HG03460 (cell line): ENCODE results near the gene SESN2.

Source experiments
- ATAC-seq: cut with Tn5 transposase; IDR thresholded peaks from one replicate; pipeline ENCODE4 v1.9.1; 2021; ENCODE audit not compliant: unreplicated experiment

The SESN2 gene

DNA sequence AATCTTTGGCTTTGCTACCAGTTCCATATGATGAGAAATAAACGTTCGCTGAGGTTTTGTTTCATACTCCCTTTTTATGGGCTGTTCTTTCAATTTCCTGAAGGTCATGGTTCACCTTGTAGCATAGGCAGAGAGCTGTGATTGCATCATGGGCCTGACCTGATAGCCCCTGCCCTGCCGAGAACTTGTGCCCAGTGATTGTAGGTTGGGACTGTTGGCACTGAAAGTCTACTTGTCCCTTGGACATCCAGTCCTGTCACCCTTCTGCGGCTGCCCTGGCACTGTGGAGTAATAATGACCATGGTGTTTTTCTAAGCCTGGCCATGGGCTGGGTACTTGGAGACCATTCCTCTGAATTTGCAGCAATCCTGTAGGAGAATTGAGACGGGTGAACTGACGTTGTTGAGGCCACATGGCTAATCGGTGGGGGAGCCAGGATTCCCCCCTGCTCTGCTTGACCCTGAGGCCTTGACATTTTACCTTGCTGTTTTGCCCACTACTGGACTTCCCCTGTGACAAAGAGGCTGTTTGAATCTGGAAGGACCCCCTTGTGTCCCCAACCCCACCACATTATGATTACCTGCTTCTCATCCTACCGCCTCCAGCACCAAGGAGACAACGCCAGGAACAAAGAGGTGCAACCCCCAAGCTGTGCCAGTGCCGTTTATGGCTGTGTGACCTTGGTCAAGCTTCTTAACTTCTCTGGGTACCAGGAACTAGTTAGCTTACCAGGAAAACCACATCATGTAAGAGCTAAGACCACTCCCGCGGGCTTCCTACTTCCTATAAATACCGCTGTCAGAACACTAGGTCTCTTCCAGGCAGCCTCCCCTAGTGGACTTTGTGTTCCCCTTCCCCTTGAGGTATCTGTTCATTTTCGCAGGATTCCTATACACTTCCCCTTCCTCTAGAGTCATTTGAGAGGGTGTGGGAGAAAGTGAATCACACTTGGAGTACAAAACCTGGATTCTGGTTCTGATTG, 23.4 kb downstream of the SESN2 start:
- no peak for ATAC-seq

DNA sequence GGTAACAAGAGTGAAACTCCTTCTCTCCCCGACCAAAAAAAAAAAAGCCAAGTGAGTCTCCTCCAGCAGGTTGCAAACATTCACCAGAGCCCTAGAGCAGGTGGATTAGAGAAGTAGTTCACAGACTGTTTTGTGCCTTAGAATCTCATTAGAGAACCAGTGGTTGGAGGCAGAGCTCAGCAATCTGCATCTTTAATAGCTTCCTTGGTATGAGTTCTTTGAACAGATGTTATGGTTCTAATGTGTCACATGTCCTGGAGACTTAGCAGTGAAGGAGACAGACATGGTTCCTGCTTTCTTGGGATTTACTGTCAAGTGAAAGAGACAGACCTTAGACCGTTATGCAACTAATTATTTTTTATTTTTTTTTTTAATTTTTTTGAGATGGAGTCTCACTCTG, 26.8 kb downstream of the SESN2 start:
- no peak for ATAC-seq

DNA sequence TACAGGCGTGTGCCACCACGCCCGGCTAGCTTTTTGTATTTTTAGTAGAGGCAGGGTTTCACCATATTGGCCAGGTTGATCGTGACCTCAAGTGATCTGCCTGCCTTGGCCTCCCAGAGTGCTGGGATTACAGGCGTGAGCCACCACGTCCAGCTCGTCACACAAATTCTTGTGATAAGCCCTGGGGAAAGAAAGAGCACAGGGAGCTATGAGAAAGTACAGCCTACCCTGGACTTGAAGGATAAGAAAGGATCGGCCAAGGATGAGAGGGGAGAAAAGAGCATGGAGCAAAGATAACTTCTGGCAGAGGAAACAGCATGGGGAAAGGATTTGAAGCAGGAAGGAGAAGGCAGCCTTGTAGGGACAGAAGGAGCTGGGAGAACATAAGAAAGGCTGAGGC, 29.2 kb downstream of the SESN2 start:
- no peak for ATAC-seq

DNA sequence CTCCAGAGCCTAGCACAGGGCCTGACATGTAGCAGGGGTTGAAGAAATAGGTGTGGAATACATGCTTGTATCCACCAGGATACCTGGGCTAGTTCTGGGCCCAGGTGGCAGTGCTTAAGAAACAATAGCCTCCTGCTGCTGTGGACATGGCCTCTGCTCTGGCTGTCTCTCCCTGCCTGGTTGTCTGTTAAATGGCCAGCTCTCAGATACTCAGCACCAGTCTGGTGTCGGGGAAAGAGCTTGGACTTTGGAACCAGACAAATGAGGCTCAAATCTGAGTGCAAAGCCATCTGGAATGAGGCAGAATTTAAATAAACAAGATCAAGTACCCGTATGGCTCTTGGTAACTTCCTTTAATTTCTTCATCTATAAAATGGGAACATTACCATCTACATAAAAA, 31.5 kb downstream of the SESN2 start:
- no peak for ATAC-seq

DNA sequence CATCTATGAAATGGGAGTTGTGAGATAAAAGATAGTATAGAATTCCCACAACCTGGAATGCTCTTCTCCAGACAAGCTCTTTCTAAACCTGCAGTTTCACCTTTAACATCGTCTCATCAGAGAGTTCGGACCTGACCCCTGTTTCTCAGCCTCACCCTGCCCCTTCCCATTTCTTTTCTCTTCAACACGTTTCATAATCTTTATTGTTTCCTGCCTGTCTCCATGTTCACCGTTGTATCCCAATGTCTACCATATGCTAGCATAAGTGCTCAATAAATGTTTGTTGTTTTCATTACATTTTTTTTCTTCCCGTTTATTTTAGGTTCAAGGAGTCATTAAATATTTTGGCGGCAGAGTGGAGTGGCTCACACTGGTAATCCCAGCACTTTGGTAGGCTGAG, 32.4 kb downstream of the SESN2 start:
- no peak for ATAC-seq

DNA sequence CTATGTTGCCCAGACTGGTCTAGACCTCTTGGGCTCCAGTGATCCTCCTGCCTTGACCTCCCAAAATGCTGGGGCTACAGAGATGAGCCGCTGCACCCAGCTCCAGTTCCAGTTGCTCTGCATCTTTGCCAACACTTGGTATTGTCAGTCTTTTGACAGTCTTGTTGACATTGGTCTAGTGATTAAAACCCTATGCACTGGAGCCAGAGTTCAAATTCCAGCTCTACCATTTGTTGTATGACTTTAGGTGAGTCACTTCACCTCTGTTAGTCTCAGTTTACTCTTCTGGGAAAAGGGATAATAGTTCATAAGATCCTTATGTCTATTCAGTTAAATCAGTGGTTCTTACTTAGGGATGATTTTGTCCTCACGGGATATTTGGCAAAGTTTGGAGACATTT, 36.6 kb downstream of the SESN2 start:
- no peak for ATAC-seq

DNA sequence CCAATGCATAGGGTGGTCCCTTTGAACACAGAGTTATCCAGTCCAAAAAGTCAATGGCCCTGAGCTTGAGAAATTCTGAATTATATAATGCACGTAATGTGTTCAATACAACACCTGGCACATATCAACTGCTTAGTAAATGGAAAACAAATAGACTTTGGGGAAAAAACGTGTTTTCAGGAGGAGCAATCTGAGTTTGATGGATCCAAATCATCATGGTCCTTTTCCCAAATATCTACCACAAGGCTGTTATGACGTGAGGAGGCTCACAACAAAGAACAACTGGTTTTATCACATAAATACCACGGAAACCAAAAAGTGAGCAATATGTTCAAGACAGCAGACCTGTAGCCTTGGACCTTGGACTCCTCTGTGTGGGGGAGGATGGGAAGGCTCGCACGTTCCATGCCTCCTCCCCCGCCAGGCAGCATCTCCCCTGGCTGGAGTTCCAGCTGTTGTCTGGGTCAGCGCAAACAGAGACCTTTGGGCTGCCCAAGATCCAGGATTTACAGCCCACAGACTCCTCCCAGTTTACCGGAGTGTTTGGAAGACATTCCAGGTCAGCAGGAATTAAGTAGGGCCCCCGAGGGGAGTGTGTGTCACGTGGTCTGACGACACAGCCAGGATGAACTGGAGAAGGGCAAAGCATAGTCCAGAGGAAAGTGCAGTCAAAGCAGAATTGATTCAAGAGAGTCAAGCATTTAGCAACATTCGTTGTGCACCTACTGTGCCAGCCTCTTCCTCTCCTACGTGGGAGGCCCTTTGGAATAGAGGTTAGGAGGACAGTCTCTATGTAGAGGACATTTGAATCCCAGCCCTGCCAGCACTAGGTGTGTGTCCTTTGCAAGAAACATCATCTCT, 37.3 kb downstream of the SESN2 start:
- no peak for ATAC-seq

DNA sequence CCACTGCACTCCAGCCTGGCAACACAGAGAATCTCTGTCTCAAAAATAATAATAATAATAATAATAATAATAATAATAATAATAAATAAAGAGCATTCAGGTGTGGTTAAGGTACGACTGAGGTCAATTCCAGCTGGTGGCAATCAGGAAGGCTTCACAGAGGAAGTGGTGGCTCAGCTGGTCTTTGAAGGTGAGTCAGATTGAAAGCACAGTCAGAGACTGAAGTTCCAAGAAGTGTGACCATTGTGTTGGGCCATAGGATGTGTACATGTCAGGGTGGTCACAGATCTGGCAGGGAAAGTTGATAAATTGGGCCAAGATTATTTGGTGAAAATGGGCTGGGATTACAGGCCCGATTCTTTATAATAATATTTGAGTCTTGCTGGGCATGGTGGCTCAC, 38.5 kb downstream of the SESN2 start:
- no peak for ATAC-seq

DNA sequence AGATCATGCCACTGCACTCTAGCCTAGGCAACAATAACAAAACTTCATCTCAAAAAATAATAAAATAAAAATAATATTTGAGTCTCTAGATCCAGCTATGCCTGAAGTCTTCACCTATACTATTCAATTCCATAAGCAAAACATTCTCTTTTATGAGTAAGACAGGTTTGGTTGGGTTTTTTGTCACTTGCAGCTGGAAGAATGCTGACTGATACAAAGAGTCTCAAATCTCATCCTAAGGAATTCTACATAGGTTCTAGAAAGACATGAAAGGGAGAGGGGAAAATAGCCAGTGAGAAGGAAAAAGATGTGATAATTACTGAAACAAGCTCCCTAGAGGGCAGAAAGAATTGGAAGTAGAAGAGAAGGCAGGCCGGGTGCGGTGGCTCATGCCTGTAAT, 39.1 kb downstream of the SESN2 start:
- ATAC-seq, result no peak

DNA sequence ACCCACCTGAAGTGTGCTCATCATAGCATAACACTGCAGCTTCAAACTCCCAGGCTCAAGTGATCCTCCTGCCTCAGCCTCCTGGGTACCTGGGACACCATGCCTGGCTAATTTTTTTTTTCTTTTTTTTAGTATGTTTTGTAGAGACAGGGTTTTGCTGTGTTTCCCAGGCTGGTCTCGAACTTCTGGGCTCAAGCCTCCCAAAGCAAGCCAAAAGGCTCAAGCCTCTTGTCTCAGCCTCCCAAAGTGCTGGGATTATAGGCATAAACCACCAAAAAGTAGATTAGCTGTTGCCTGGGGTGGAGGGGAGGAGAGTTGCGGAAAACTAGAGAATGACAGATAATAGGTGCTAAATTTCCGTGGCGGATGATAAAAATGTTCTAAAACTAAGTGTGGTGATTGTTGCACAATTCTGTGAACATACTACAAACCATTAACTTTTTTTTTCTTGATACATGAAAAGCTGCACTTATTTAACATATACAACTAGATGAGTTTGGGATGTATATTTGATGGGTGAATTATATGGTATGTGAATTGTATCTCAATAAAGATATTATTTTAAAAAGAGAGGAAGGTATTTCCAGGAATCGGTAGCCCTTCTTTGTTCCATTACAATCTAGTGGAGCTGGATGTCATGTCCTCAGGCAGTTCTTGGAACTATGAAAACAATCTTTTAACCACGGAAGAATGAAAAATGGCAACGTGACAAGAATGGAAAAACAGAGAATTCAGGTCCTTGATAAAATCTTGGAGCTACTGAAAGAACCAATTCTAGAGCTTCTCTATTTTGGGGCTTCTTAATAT, 42.3 kb downstream of the SESN2 start:
- ATAC-seq, result no peak

DNA sequence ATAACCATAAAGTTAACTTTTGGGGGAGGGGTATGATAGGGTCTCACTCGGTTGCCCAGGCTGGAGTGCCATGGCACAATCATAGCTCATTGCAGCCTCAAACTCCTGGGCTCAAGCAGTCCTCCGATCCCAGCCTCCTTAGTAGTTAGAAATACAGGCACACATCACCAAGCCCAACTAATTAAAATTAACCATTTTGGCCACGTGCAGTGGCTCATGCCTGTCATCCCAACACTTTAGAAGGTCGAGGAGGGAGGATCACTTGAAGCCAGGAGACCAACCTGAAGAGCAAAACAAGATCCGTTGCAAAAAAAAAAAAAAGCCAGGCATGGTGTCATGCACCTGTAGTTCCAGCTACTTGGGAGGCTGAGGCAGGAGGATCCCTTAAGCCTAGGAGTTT, 42.9 kb downstream of the SESN2 start:
- ATAC-seq, result no peak

DNA sequence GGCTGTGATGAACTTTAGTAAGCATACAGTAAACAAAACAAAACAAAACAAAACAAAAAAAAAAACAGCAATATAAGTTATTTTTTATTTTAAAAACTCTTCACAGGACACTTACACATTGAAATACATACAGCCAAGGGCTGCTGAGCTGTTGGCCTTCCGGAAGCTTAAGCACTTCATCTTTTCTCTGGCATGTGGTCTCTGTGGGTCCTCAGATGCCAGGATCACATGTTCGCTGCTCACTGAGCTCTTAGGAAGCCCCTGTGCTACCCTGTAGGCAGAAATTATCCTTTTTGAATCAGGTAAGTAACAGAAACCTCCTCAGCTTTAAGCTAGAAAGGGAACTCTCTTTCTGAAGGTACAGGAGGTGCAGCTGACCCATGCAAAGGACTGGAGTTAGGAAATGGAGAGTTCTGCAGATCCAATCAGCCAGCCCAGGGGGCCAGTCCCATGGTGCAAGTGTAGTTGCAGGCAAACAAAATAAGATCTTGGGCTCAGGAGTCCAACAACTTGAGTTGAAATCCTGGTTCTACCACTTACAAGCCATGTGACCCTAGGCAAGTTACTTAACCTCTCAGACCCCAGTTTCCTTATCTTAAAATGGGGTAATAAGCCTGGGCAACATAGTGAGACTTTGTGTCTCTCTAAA, 47.1 kb downstream of the SESN2 start:
- ATAC-seq, result no peak

DNA sequence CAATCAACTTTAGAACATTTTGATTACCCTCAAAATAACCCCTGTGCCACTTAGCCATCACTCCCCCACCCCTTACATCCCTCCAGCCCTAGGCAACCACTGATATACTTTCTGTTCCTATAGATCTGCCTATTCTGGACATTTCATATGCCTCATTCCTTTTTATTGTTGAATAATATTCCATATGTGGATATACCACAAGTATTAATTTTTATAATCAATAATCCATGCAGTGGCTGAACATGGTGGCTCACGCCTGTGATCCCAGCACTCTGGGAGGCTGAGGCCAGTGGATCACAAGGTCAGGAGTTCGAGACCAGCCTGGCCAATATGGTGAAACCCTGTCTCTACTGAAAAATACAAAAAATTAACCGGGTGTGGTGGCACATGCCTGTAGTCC, 49.4 kb downstream of the SESN2 start:
- ATAC-seq, result no peak

DNA sequence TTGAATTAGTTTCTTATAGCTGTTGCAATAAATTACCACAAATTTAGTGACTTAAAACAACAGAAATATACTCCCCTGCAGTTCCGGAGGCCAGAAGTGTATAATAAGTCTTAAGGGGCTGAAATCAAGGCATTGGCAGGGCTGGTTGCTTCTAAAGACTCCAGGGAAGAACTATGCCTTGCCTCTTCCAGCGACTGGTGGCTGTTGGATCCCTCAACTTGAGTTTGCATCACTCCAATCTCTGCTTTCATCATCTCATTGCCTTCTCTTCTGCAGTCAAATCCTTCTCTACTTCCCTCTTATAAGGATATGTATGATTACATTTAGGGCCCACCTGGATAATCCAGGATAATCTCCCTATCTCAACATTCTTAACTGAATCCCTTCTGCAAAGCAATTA, 50.4 kb downstream of the SESN2 start:
- no peak for ATAC-seq

DNA sequence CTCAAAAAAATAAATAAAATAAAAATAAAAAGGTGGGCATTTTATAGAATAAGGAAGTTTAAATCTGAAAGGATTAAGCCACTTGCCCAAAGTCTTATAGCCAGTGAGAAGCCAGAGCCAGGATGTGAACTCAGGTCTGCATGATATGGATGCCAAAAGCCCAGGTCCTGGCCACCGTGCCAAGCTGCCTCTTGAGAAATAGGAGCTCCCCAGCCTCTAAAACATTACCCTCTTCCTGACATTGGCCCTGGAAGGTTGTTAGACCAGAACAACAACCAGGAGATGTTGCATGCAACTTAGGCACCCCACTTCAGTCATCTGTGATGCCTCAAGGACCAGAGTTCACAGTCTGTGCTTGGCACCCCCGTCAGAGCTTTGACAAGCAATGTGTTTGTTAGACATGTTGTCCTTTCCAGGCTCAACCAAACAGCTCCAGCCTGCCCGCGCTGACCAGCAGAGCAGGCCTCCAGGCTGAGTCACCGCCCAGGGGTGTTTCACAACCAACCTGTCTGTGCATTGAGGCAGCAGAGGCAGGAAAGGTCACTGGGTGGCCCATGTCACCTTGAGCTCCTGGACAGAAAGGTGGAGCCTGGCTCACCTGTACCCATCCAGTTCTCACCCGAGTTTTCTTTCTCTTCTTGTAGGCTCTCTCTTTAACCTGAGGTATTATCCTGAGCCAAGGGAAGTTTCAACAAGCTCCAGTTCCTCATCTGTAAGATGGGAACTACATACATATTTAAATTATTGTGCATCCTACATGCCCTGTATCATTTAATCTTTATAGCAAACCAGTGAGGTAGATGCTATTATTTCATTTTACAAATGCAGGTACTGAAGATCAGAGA, 54.6 kb downstream of the SESN2 start:
- ATAC-seq, result no peak

DNA sequence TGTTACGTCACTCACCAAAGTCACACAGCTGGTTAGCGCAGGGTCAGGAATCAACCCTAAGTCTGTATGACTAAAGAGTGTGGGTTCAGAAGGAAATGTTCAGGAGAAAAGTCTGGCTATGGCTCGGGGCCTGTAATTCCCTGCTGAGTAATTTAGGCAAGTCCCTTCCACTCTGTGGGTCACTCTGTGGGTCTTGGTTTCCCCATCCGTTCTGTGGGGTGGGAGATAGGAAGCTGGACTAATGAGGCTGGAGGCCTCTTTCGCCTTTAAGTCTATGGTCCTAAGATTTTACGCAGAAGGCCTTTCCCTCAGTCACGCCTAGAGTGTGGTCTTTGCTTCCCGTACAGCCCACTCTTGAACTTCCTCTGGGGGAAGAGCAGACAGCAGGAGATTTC, 55.2 kb downstream of the SESN2 start:
- no peak for ATAC-seq

DNA sequence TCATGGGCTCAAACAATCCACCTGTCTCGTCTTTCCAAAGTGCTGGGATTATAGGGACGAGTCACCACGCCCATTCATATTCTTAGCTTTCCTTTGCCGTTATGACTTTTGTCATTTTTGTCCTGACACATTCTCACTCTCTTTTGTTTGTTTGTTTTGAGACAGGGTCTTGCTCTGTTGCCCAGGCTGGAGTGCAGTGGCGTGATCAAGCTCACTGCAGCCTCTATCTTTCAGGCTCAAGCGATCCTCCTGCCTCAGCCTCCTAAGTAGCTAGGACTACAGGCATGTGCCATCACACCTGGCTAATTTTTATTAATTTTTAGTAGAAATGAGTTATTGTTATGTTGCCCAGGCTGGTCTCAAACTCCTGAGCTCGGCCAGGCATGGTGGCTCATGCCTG, 57.7 kb downstream of the SESN2 start:
- no peak for ATAC-seq

DNA sequence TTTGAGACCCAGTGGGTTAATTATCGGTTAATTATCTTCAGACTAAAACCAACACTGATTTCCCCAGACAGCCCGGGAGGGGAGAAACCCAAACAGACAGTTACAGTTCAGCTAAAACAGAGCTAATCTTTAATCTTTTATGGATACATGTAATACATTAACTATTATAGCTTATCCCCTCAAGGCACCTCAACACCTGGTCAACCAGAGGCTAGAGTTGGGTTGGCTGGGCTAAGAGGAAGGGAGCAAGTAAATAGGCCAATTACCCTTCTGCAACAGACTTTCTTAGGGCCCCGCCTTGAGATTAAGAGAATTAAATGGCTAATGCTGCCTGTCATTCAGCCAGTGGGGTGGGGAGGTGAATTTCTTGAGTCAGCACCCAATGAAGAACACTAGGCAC, 62.9 kb downstream of the SESN2 start:
- ATAC-seq, result peak; percentile 77

DNA sequence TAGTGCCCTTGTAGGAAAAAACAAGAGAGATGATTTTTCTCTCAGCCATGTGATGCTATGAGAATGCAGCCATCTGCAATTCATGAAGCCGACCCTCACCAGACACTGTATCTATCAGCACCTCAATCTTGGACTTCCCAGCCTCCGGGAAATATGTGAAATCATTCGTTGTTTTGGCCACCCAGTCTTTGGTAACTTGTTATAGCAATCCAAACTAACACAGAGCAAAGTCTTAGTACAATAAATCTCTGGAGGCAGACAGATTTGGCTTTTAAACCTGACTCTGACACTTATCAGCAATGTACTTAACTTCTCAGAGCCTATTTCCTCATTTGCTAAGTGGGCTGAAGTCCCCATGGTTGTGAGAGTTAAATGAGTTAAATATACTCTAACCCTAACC, 64.4 kb downstream of the SESN2 start:
- no peak for ATAC-seq

DNA sequence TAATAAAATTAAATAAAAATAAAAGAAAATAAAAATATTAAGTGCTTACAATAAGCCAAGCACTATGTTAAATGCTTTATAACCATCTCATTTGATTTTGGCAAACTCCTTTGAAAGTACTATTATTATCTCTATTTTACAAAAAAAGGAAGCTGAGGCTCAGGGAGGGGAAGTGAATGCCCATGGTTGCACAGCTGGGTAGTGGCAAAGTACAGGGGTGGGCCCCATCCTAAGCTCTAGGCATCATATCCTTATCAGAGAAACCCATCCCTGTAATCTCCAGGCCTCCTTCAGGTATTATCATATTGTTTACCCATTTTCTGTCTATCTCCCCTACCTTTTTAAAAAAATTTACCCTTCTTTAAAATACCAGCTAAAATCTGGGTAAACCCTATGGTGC, 67.2 kb downstream of the SESN2 start:
- ATAC-seq, result no peak
